ENCODE measurements around the gene CPXM1. TPM values are rescaled to one million over a fixed set of nuclear protein-coding genes. Genes with fewer than 3 reads are reported as not detected.
"Not testable (repeated sequence)": the region's sequence is repeated elsewhere in the genome, so short reads cannot be mapped to it uniquely, and the experiment has no call there.

The CPXM1 gene
- total RNA-seq, 6 experiments from 2014 or later: 0.07 to 0.16 (median 0.12) TPM; not detected in 3

- no peaks in the 10 kb centered on the region for H3K27me3 ChIP-seq
- ATAC-seq (no peak), DNase-seq (no peak)
- WGBS (ENCODE audit: insufficient coverage, low coverage, low lambda C conversion rate, missing lambda C conversion rate): no CpG with 5 or more reads among the region's 6 CpGs
- H3K9me3 ChIP-seq: no peaks in the 10 kb centered on the region
- no peak overlapping the region for H3K27ac ChIP-seq
- TF ChIP-seq POLR2A (IDR thresholded peaks at IDR 0.05) (no peak), CTCF (IDR thresholded peaks at IDR 0.05) (no peak)
- H3K4me1 ChIP-seq: peaks cover 0 to 8% (median 2%) of the 10 kb centered on the region in 4 donors
- H3K4me3 ChIP-seq: no peak overlapping the region
- no peaks in the 10 kb centered on the region for H3K36me3 ChIP-seq
- intact Hi-C loops (cut with DNase I): no loop called here
These were observed 34.9 kb upstream of the CPXM1 start for GRCh38 chr20:2835331-2835796.

- H3K9me3 ChIP-seq: no peaks in the 10 kb centered on the region
- H3K27me3 ChIP-seq: no peaks in the 10 kb centered on the region
- DNase-seq (no peak), ATAC-seq (no peak)
- TF ChIP-seq CTCF (IDR thresholded peaks at IDR 0.05) (no peak), POLR2A (IDR thresholded peaks at IDR 0.05) (no peak)
- no peak overlapping the region for H3K27ac ChIP-seq
- intact Hi-C loops (cut with DNase I): no loop called here
- 87% methylated on average over 13 of the region's 14 CpGs for WGBS (ENCODE audit: insufficient coverage, low coverage, low lambda C conversion rate, missing lambda C conversion rate)
- H3K4me1 ChIP-seq: peaks cover 0 to 2% (median under 1%) of the 10 kb centered on the region in 4 donors
- H3K36me3 ChIP-seq: no peaks in the 10 kb centered on the region
- H3K4me3 ChIP-seq: no peak overlapping the region
These were observed 34.1 kb upstream of the CPXM1 start for GRCh38 chr20:2834401-2835110.

- Histone ChIP-seq H3K4me3 (no peak overlapping the region), H3K4me1 (no peaks in the 10 kb centered on the region), H3K9me3 (no peaks in the 10 kb centered on the region), H3K27ac (no peak overlapping the region), H3K36me3 (no peaks in the 10 kb centered on the region), H3K27me3 (no peaks in the 10 kb centered on the region)
- WGBS (ENCODE audit: insufficient coverage, low coverage, low lambda C conversion rate, missing lambda C conversion rate): 77% methylated on average over 1 of the region's 1 CpG
- ATAC-seq (no peak), DNase-seq (no peak)
- intact Hi-C loops (cut with DNase I): no loop called here
- TF ChIP-seq CTCF (IDR thresholded peaks at IDR 0.05) (no peak), POLR2A (IDR thresholded peaks at IDR 0.05) (no peak)
These were observed 33.3 kb upstream of the CPXM1 start for GRCh38 chr20:2833761-2834160.

- H3K9me3 ChIP-seq; intact Hi-C loops (cut with DNase I); DNase-seq; H3K27ac ChIP-seq; H3K27me3 ChIP-seq; H3K4me1 ChIP-seq; ATAC-seq; H3K4me3 ChIP-seq; H3K36me3 ChIP-seq: not testable (repeated sequence)
- 67% methylated on average over 6 of the region's 7 CpGs for WGBS (ENCODE audit: insufficient coverage, low coverage, low lambda C conversion rate, missing lambda C conversion rate)
These were observed 30.8 kb upstream of the CPXM1 start for GRCh38 chr20:2831206-2831605.

- no peak for TF ChIP-seq POLR2A (IDR thresholded peaks at IDR 0.05)
- no peak for TF ChIP-seq CTCF (IDR thresholded peaks at IDR 0.05)
- Histone ChIP-seq H3K27ac (no peak overlapping the region), H3K4me3 (no peak overlapping the region), H3K9me3 (no peaks in the 10 kb centered on the region), H3K36me3 (no peaks in the 10 kb centered on the region), H3K27me3 (no peaks in the 10 kb centered on the region), H3K4me1 (no peaks in the 10 kb centered on the region)
- ATAC-seq (no peak), DNase-seq (no peak)
- intact Hi-C loops (cut with DNase I): no loop called here
- WGBS (ENCODE audit: insufficient coverage, low coverage, low lambda C conversion rate, missing lambda C conversion rate): 60% methylated on average over 6 of the region's 6 CpGs
These were observed 28.9 kb upstream of the CPXM1 start for GRCh38 chr20:2829376-2829775.

Data from right lobe of liver (tissue), 6 donors.